ENCODE data around the gene CYB561D2. TPM values are rescaled to one million over a fixed set of nuclear protein-coding genes. Genes with fewer than 3 reads are reported as not detected.

CYB561D2 gene
- polyA plus RNA-seq, 1 donor (not counting 4 experiments of a cell fraction or from before 2014, with no cell fraction given): 12.3 TPM

DNA sequence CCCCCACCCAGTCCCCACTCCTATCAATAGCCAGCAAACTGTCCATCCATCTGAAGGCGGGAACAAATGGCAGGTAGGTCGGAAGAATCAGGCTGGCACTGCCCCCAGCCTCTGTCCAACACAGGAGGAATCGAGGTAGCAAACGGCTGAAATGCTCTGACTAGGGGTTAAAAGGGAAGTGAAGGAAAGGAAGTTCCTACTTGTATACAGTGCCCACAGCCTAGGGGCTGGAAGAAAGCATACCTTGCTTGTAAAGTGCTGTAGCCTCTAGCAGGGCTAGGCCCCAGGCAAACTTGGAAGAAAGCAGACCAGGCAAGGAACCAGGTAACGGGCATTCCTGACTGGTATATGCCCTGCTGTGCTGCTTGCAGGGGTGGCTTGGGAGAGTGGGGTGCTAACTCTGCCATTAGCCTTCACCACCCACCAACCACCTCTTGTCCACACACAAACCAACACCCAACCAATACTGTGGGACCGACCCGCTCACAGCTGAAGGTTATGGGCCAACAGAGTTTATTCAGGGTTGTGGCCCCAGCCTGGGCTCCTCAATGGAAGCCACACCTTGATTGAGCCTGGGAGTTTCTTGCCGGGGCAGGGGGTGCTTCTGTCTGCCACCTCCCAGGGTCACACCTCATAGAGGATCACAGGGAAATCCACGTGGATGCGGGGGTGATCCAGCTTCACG is 25.0 kb upstream of the CYB561D2 start:
- Histone ChIP-seq H3K27ac (ENCODE audit: control insufficient read depth, insufficient read depth, low read length) (no peak overlapping the region), H3K27me3 (ENCODE audit: control insufficient read depth, extremely low read depth, insufficient read depth, low read length) (no peaks in the 10 kb centered on the region), H3K9ac (ENCODE audit: control insufficient read depth, extremely low read depth, insufficient read depth, low read length) (no peak overlapping the region), H3K4me2 (ENCODE audit: control insufficient read depth, extremely low read depth, insufficient read depth, low read depth, low read length) (no peak overlapping the region), H3K79me2 (ENCODE audit: control insufficient read depth, insufficient read depth, low read length) (peaks cover 27% of the 10 kb centered on the region), H3K4me1 (ENCODE audit: control insufficient read depth, extremely low read depth, insufficient read depth, low read length) (peaks cover 16% of the 10 kb centered on the region), H4K20me1 (ENCODE audit: control insufficient read depth, extremely low read depth, insufficient read depth, low read length) (no peaks in the 10 kb centered on the region), H2AFZ (ENCODE audit: control insufficient read depth, low read length) (no peak overlapping the region), H3K36me3 (ENCODE audit: control insufficient read depth in 2 of 2, extremely low read depth in 1 of 2, insufficient read depth in 2 of 2, low read length in 2 of 2) (peaks cover 16 to 24% of the 10 kb centered on the region in 2 experiments), H3K4me3 (ENCODE audit: control insufficient read depth in 2 of 3, extremely low read depth in 1 of 3, insufficient read depth in 2 of 3, low read depth in 1 of 3, low read length in 3 of 3) (no peak overlapping the region), H3K9me1 (ENCODE audit: control insufficient read depth, extremely low read depth, insufficient read depth, low read length) (no peaks in the 10 kb centered on the region), H3K9me3 (ENCODE audit: control insufficient read depth, low read depth, low read length) (no peaks in the 10 kb centered on the region)
- no peak for DNase-seq (ENCODE audit: low read depth, low spot score)
- FAIRE-seq: no peak
- dilution Hi-C loops (cut with MboI; ENCODE audit: extremely low pct_ligation_motif_present, low sequenced_read_pairs): no loop called here
- no peak for TF ChIP-seq CTCF (optimal IDR thresholded peaks at IDR 0.05 in 1 of 3, IDR thresholded peaks at IDR 0.05 in 1 of 3, conservative IDR thresholded peaks at IDR 0.05 in 1 of 3; ENCODE audit: extremely low read depth in 1 of 3, insufficient read depth in 2 of 3, low read length in 3 of 3)
- TF ChIP-seq EZH2 (IDR thresholded peaks at IDR 0.05; ENCODE audit: low read length): no peak

- Histone ChIP-seq H3K9me3 (ENCODE audit: control insufficient read depth, low read depth, low read length) (no peaks in the 10 kb centered on the region), H3K36me3 (ENCODE audit: control insufficient read depth in 2 of 2, extremely low read depth in 1 of 2, insufficient read depth in 2 of 2, low read length in 2 of 2) (peaks cover 21 to 29% of the 10 kb centered on the region in 2 experiments), H2AFZ (ENCODE audit: control insufficient read depth, low read length) (no peak overlapping the region), H3K9ac (ENCODE audit: control insufficient read depth, extremely low read depth, insufficient read depth, low read length) (no peak overlapping the region), H3K27me3 (ENCODE audit: control insufficient read depth, extremely low read depth, insufficient read depth, low read length) (no peaks in the 10 kb centered on the region), H3K4me3 (ENCODE audit: control insufficient read depth in 2 of 3, extremely low read depth in 1 of 3, insufficient read depth in 2 of 3, low read depth in 1 of 3, low read length in 3 of 3) (no peak overlapping the region), H4K20me1 (ENCODE audit: control insufficient read depth, extremely low read depth, insufficient read depth, low read length) (no peaks in the 10 kb centered on the region), H3K4me2 (ENCODE audit: control insufficient read depth, extremely low read depth, insufficient read depth, low read depth, low read length) (no peak overlapping the region), H3K79me2 (ENCODE audit: control insufficient read depth, insufficient read depth, low read length) (peaks cover 28% of the 10 kb centered on the region), H3K9me1 (ENCODE audit: control insufficient read depth, extremely low read depth, insufficient read depth, low read length) (no peaks in the 10 kb centered on the region), H3K27ac (ENCODE audit: control insufficient read depth, insufficient read depth, low read length) (no peak overlapping the region), H3K4me1 (ENCODE audit: control insufficient read depth, extremely low read depth, insufficient read depth, low read length) (peaks cover 16% of the 10 kb centered on the region)
- FAIRE-seq (no peak), DNase-seq (ENCODE audit: low read depth, low spot score) (no peak)
- dilution Hi-C loops (cut with MboI; ENCODE audit: extremely low pct_ligation_motif_present, low sequenced_read_pairs): no loop called here
- TF ChIP-seq EZH2 (IDR thresholded peaks at IDR 0.05; ENCODE audit: low read length) (no peak), CTCF (optimal IDR thresholded peaks at IDR 0.05 in 1 of 3, IDR thresholded peaks at IDR 0.05 in 1 of 3, conservative IDR thresholded peaks at IDR 0.05 in 1 of 3; ENCODE audit: extremely low read depth in 1 of 3, insufficient read depth in 2 of 3, low read length in 3 of 3) (no peak)
Observed at GRCh38 chr3:50326182-50326541, 24.5 kb upstream of the CYB561D2 start.
